ENCODE results near the gene STX11. TPM values are rescaled to one million over a fixed set of nuclear protein-coding genes. Genes with fewer than 3 reads are reported as not detected.
"Not testable (repeated sequence)": the region's sequence is repeated elsewhere in the genome, so short reads cannot be mapped to it uniquely, and the experiment has no call there.

The STX11 gene
- total RNA-seq (2014; rRNA removed; shearing (Covaris generic)) = 0.67 and 0.71 TPM in 2 replicates

- peak; percentile 61 for DNase-seq (ENCODE audit: low read depth)
These were observed at the start of gene STX11 for GRCh38 chr6:144149894-144150709. Gene STX11 (plus strand): TSS chr6:144150517. CDS start chr6:144186628, 36,111 bp downstream.

- DNase-seq (ENCODE audit: low read depth) = no peak
These were observed 47.2 kb upstream of the STX11 start for GRCh38 chr6:144103026-144103563.

GRCh38 chr6:144104488-144104887 lies 45.8 kb upstream of the STX11 start:
- DNase-seq (ENCODE audit: low read depth) = no peak

- DNase-seq (ENCODE audit: low read depth) = peak; percentile 80
These were observed 45.3 kb upstream of the STX11 start for GRCh38 chr6:144104898-144105487.

GRCh38 chr6:144106206-144106605 lies 44.1 kb upstream of the STX11 start:
- no peak for DNase-seq (ENCODE audit: low read depth)

- DNase-seq (ENCODE audit: low read depth) = no peak
These were observed 40.1 kb upstream of the STX11 start for GRCh38 chr6:144110210-144110609.

GRCh38 chr6:144113366-144113765 lies 37.0 kb upstream of the STX11 start:
- DNase-seq (ENCODE audit: low read depth) = no peak

GRCh38 chr6:144115219-144115618 lies 35.1 kb upstream of the STX11 start:
- DNase-seq (ENCODE audit: low read depth) = no peak

- DNase-seq (ENCODE audit: low read depth) = peak; percentile 59
These were observed 30.9 kb upstream of the STX11 start for GRCh38 chr6:144119376-144119775.

GRCh38 chr6:144122861-144123260 lies 27.5 kb upstream of the STX11 start:
- no peak for DNase-seq (ENCODE audit: low read depth)

- no peak for DNase-seq (ENCODE audit: low read depth)
These were observed 26.9 kb upstream of the STX11 start for GRCh38 chr6:144123421-144123820.

- DNase-seq (ENCODE audit: low read depth) = no peak
These were observed 26.5 kb upstream of the STX11 start for GRCh38 chr6:144123836-144124235.

GRCh38 chr6:144127097-144127496 lies 23.2 kb upstream of the STX11 start:
- no peak for DNase-seq (ENCODE audit: low read depth)

- DNase-seq (ENCODE audit: low read depth) = no peak
These were observed 20.8 kb upstream of the STX11 start for GRCh38 chr6:144129469-144129868.

- peak; percentile 80 for DNase-seq (ENCODE audit: low read depth)
These were observed 19.0 kb upstream of the STX11 start for GRCh38 chr6:144131248-144131709.

- DNase-seq (ENCODE audit: low read depth) = not testable (repeated sequence)
These were observed 18.1 kb upstream of the STX11 start for GRCh38 chr6:144132167-144132690.

GRCh38 chr6:144133225-144133821 lies 17.0 kb upstream of the STX11 start:
- no peak for DNase-seq (ENCODE audit: low read depth)

- peak; percentile 30 for DNase-seq (ENCODE audit: low read depth)
These were observed 16.1 kb upstream of the STX11 start for GRCh38 chr6:144134176-144134575.

GRCh38 chr6:144134737-144135136 lies 15.6 kb upstream of the STX11 start:
- DNase-seq (ENCODE audit: low read depth) = no peak

GRCh38 chr6:144138542-144138941 lies 11.8 kb upstream of the STX11 start:
- DNase-seq (ENCODE audit: low read depth) = no peak

GRCh38 chr6:144139817-144140216 lies 10.5 kb upstream of the STX11 start:
- no peak for DNase-seq (ENCODE audit: low read depth)

- no peak for DNase-seq (ENCODE audit: low read depth)
These were observed 9.4 kb upstream of the STX11 start for GRCh38 chr6:144140867-144141266.

Measured in M059J (cell line).